ENCODE results near the gene RDH13.
A peak's percentile ranks its signal among the peaks of the same experiment; 100 is the strongest.

- peak; percentile 55 for TF ChIP-seq POLR2AphosphoS5 (IDR thresholded peaks at IDR 0.05)
- TF ChIP-seq, protein P1, sequence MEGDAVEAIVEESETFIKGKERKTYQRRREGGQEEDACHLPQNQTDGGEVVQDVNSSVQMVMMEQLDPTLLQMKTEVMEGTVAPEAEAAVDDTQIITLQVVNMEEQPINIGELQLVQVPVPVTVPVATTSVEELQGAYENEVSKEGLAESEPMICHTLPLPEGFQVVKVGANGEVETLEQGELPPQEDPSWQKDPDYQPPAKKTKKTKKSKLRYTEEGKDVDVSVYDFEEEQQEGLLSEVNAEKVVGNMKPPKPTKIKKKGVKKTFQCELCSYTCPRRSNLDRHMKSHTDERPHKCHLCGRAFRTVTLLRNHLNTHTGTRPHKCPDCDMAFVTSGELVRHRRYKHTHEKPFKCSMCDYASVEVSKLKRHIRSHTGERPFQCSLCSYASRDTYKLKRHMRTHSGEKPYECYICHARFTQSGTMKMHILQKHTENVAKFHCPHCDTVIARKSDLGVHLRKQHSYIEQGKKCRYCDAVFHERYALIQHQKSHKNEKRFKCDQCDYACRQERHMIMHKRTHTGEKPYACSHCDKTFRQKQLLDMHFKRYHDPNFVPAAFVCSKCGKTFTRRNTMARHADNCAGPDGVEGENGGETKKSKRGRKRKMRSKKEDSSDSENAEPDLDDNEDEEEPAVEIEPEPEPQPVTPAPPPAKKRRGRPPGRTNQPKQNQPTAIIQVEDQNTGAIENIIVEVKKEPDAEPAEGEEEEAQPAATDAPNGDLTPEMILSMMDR (IDR thresholded peaks at IDR 0.05) = peak in 1 of 4 experiments; percentile 14
Measured at GRCh38 chr19:55086730-55087541, 24.0 kb upstream of the RDH13 start.
